Aorta (tissue), 5 donors: ENCODE results near the gene ACOX3. TPM values are rescaled to one million over a fixed set of nuclear protein-coding genes. Genes with fewer than 3 reads are reported as not detected.
"Not testable (repeated sequence)": the region's sequence is repeated elsewhere in the genome, so short reads cannot be mapped to it uniquely, and the experiment has no call there.

Experiments used
- ATAC-seq: fragments of 200-7000 bp; cut with Tn5 transposase; one replicate; pipeline ENCODE4 v1.9.1; 2022; ENCODE audit warnings: moderate library complexity; ENCODE audit not compliant: low FRiP score
- DNase-seq, 2 donors: peaks; one replicate each; pipeline ENCODE4 v3.0.0-alpha.2; 2020
- H3K27ac ChIP-seq, 2 donors: one replicate each; pipeline ENCODE4 v1.5.1; 2013; ENCODE audit warnings: low read length in 2 of 2, mild to moderate bottlenecking in 2 of 2, moderate library complexity in 2 of 2, control low read depth in 1 of 2, inconsistent platforms in 1 of 2, low read depth in 1 of 2
- H3K27me3 ChIP-seq, 2 donors: one replicate each; pipeline ENCODE4 v1.6.1; 2013; ENCODE audit warnings: control low read depth in 1 of 2, low read length in 1 of 2, mild to moderate bottlenecking in 1 of 2, moderate library complexity in 1 of 2; ENCODE audit not compliant: insufficient read depth in 2 of 2, control insufficient read depth in 1 of 2
- H3K36me3 ChIP-seq, 2 donors: one replicate each; pipeline ENCODE4 v1.6.1; 2013; ENCODE audit warnings: control low read depth in 1 of 2, low read length in 1 of 2, mild to moderate bottlenecking in 1 of 2; ENCODE audit not compliant: insufficient read depth in 2 of 2, control insufficient read depth in 1 of 2
- H3K4me1 ChIP-seq, 2 donors: one replicate each; pipeline ENCODE4 v1.6.1; 2013; ENCODE audit warnings: low read length in 2 of 2, control low read depth in 1 of 2, mild to moderate bottlenecking in 1 of 2, moderate library complexity in 1 of 2; ENCODE audit not compliant: insufficient read depth in 2 of 2, control insufficient read depth in 1 of 2
- H3K4me3 ChIP-seq, 2 donors: one replicate each; pipeline ENCODE4 v1.5.1; 2013; ENCODE audit warnings: low read length in 2 of 2, control low read depth in 1 of 2, mild to moderate bottlenecking in 1 of 2
- H3K9me3 ChIP-seq: one replicate; pipeline ENCODE4 v1.6.1; 2013; ENCODE audit warnings: mild to moderate bottlenecking, low read length; ENCODE audit not compliant: control insufficient read depth
- WGBS, 2 donors: extraction: QIAGEN DNeasy Blood & Tissue Kit; methylation state at CpG; one replicate each; pipeline ENCODE4 v1.1.7; 2013; 5-methylcytosine and 5-hydroxymethylcytosine counted together
- intact Hi-C, 2 donors: fragments of 100-400 bp; cut with DNase I; formaldehyde crosslinking; loops; one replicate each; pipeline versions ENCODE4 v1.14.2 to v1.15.0; 2022
- polyA plus RNA-seq, 2 donors: library from polyadenylated mRNA; stranded (reverse); fragments of 200-250 nt; gene quantifications; one replicate each; pipeline ENCODE4 v1.2.3, GENCODE V29; 2013
- total RNA-seq, 2 donors: library from RNA; stranded (reverse); fragmentation: NEBNext Ultra II Directional; extraction: Animal tissue kit (Norgen Biotek cat#: 25700); gene quantifications; one replicate each; pipeline ENCODE4 v1.2.1, GENCODE V29; 2021
- donor health status: healthy with polysubstance abuse.
- donor health status: Bipolar disorder and iron deficiency.
- donor health status: DM: no; HTN: no; CAD: no.
- donor health status: DM: no; HTN: no; CAD: no.
- donor health status: DM: yes; HTN: yes; CAD: no.

Gene ACOX3
- total and polyA plus RNA-seq, 4 donors = 26.3 to 43.7 (median 35.6) TPM

DNA sequence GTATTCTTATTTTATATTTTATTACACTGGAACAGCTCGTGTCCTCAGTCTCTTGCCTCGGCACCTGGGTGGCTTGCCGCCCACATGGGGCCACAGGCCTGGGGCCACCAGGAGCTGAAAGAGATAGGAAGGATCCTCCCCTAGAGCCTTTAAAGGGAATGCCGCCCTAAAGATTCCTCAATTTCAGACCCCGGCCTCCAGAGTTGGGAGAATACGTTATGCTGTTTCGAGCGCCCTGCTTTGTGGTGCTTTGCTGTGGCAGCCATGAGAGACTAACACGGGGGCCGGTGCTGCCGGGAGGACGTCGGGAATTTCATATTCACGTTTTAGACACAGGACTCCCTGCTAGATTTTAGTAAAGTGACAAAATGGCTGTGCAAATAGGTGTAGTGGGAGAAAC lies 33.2 kb downstream of the ACOX3 start:
- Histone ChIP-seq H3K9me3 (no peaks in the 10 kb centered on the region), H3K4me3 (no peak overlapping the region), H3K27me3 (no peaks in the 10 kb centered on the region), H3K36me3 (no peaks in the 10 kb centered on the region), H3K27ac (no peak overlapping the region), H3K4me1 (no peaks in the 10 kb centered on the region)
- DNase-seq (peak in 1 of 2 donors; percentile 72), ATAC-seq (no peak)
- intact Hi-C loops = no loop called here
- WGBS, 2 donors = 97% methylated on average over 14 of the region's 14 CpGs

DNA sequence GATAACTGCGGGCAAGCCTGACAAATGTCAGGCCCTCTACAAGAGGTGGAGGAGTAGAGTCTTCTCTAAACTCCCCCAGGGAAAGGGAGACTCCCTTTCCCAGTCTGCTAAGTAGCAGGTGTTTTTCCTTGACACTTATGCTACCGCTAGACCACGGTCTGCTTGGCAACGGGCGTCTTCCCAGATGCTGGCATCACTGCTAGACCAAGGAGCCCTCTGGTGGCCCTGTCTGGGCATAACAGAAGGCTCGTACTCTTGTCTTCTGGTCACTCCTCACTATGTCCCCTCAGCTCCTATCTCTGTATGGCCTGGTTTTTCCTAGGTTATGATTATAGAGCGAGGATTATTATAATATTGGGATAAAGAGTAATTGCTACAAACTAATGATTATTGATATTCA lies 33.6 kb downstream of the ACOX3 start:
- H3K27me3 ChIP-seq, ATAC-seq, H3K4me1 ChIP-seq, H3K4me3 ChIP-seq, H3K27ac ChIP-seq, intact Hi-C loops, H3K36me3 ChIP-seq, H3K9me3 ChIP-seq: not testable (repeated sequence)
- peak in 1 of 2 donors; percentile 82 for DNase-seq
- WGBS, 2 donors = 56 to 57% methylated on average over 7 of the region's 7 CpGs

DNA sequence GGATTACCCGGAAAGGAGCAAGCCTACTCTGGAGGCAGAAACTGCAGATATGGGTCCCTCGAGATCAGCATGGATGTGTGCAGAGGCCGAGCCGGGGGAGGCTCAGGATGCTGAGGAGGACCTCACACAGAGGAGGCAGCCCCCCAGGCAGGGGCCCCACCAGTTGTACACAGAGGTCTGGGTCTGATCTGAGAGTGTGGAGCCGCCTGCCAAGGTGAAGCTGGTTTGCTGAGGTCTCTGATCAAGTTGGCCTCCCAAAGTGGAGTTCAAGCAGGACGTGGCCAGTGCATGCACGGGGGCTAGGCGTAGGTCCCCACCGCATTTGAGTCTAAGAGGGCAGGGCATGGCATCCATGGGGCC lies 35.0 kb downstream of the ACOX3 start:
- ATAC-seq (no peak), DNase-seq (peak in 1 of 2 donors; percentile 72)
- WGBS, 2 donors = 86 to 93% methylated on average over 9 of the region's 9 CpGs
- H3K4me3 ChIP-seq = no peak overlapping the region
- H3K36me3 ChIP-seq = no peaks in the 10 kb centered on the region
- intact Hi-C loops = no loop called here
- H3K4me1 ChIP-seq = no peaks in the 10 kb centered on the region
- H3K9me3 ChIP-seq = no peaks in the 10 kb centered on the region
- H3K27me3 ChIP-seq = no peaks in the 10 kb centered on the region
- H3K27ac ChIP-seq = no peak overlapping the region

DNA sequence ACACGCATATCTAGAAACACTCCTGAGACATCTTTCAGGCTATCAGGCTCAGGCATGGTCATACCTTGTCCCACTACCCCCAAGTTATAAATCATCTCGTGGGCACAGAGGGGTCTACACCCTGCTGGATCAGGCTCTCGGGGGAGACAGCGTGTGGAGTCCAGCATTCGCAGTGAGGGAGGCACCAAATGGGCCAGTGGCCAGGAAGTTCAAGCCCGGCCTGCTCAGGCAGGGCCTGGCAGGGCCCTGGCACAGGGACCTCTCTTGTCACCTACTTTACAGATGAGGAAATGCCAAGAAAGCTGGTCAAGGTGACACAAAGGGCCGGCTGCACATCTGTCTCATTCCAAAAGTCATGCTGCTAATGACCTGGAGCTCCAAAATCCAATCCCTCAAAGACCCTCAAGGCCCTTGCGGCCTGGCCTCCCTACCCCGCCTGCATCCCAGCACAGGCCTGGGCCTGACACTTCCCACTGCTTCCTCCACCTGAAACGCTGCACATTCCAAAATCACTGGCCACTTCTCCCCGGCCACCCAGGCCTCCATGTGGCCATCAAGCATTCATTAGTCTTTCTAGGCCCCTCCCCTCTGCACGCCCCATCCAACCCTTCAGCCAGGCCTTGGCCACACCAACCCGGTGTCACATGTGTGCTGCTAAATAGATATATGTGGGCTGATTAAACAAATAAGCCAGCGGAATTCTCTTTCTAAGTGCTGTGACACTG lies 35.6 kb downstream of the ACOX3 start:
- Histone ChIP-seq H3K27me3 (no peaks in the 10 kb centered on the region), H3K9me3 (no peaks in the 10 kb centered on the region), H3K36me3 (no peaks in the 10 kb centered on the region), H3K4me3 (no peak overlapping the region), H3K4me1 (no peaks in the 10 kb centered on the region), H3K27ac (no peak overlapping the region)
- 69 to 70% methylated on average over 14 of the region's 14 CpGs for WGBS, 2 donors
- intact Hi-C loops = loop anchor here in 1 of 2 donors (5.0 kb wide), 1 partner anchor 228 kb away; no protein-coding TSS in a partner anchor
- DNase-seq (peak in 1 of 2 donors; percentile 44), ATAC-seq (no peak)

DNA sequence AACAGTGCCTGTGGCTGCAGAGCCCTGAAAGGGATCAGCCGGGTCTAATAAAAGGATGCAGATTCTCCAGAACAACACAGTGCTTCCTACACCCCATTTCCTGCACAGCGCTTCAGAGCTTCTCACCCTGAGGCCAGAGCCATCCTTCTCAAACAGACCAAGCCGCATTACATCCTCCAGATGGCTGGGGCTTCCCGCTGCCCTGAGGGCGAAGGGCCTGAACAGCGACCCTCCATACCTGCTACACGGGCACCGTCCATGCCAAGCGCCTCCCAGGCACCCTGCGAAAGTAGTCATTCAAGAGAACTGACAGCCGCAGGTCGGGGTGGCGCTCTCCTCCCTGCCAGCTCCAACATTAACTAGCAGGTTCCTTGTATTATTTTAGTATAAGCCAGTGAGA lies 36.5 kb downstream of the ACOX3 start:
- no peaks in the 10 kb centered on the region for H3K27me3 ChIP-seq
- no peak overlapping the region for H3K4me3 ChIP-seq
- intact Hi-C loops = loop anchor here (1.0 to 5.0 kb wide), 4 partner anchors 129 to 227 kb away; no protein-coding TSS in a partner anchor
- ATAC-seq (no peak), DNase-seq (peak in 1 of 2 donors; percentile 66)
- no peaks in the 10 kb centered on the region for H3K4me1 ChIP-seq
- 92 to 94% methylated on average over 13 of the region's 13 CpGs for WGBS, 2 donors
- H3K27ac ChIP-seq = no peak overlapping the region
- peaks cover 0 to 2% of the 10 kb centered on the region in 2 donors for H3K36me3 ChIP-seq
- H3K9me3 ChIP-seq = no peaks in the 10 kb centered on the region

DNA sequence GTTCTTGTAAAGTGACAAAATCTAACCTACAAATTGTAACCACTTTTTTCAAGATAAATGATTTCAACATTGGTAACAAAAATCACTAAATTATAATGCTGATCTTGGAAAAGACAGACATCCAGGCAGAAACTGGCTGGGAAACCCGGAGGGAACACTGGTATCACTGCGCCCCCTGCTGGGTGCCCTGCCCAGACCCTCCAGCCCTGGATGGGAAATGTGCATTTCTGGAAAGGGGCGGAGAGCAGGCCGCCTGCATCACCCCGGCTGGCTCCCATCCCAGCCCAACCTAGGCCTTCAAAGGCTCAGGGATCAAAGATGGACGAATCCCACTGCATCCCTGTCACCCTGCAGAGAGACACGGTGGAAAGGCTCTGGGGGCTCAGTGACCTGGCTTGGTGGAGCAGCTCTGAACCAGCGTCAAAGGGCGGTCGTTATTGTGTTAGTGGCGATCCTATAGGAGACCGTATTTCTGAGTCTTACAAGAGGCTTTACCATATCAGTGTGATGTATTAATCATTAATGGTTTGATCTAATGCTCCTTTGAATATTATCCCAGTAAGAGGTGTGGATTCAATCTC lies 37.3 kb downstream of the ACOX3 start:
- H3K27ac ChIP-seq = no peak overlapping the region
- no peaks in the 10 kb centered on the region for H3K9me3 ChIP-seq
- intact Hi-C loops = loop anchor here (1.0 to 5.0 kb wide), 4 partner anchors 128 to 226 kb away; no protein-coding TSS in a partner anchor
- H3K4me1 ChIP-seq = no peaks in the 10 kb centered on the region
- H3K27me3 ChIP-seq = no peaks in the 10 kb centered on the region
- WGBS, 2 donors = 51 to 52% methylated on average over 12 of the region's 12 CpGs
- no peak overlapping the region for H3K4me3 ChIP-seq
- H3K36me3 ChIP-seq = peaks cover 0 to 2% of the 10 kb centered on the region in 2 donors
- DNase-seq = peak; percentile 91 to 96
- peak; percentile 90 for ATAC-seq

GRCh38 chr4:8402640-8403039 lies 37.9 kb downstream of the ACOX3 start:
- 27 to 32% methylated on average over 14 of the region's 14 CpGs for WGBS, 2 donors
- Histone ChIP-seq H3K36me3 (peaks cover 0 to 2% of the 10 kb centered on the region in 2 donors), H3K4me3 (no peak overlapping the region), H3K9me3 (no peaks in the 10 kb centered on the region), H3K4me1 (no peaks in the 10 kb centered on the region), H3K27me3 (no peaks in the 10 kb centered on the region), H3K27ac (peak overlapping the region; percentile 80 to 95)
- ATAC-seq = no peak
- peak; percentile 72 to 81 for DNase-seq
- intact Hi-C loops = loop anchor here (1.0 to 5.0 kb wide), 4 partner anchors 128 to 225 kb away; no protein-coding TSS in a partner anchor

- peaks cover 0 to 2% of the 10 kb centered on the region in 2 donors for H3K36me3 ChIP-seq
- 4 to 12% methylated on average over 11 of the region's 11 CpGs for WGBS, 2 donors
- DNase-seq = peak; percentile 81 to 90
These were observed 38.3 kb downstream of the ACOX3 start for GRCh38 chr4:8402181-8402597.

More at GRCh38 chr4:8402181-8402597, 38.3 kb downstream of the ACOX3 start:
- intact Hi-C loops = loop anchor here in 1 of 2 donors (2.0 to 5.0 kb wide), 3 partner anchors 127 to 225 kb away; no protein-coding TSS in a partner anchor
- no peaks in the 10 kb centered on the region for H3K27me3 ChIP-seq
- no peak overlapping the region for H3K4me3 ChIP-seq
- H3K27ac ChIP-seq = peak overlapping the region; percentile 8 to 29
- no peaks in the 10 kb centered on the region for H3K4me1 ChIP-seq
- no peaks in the 10 kb centered on the region for H3K9me3 ChIP-seq
- ATAC-seq = peak; percentile 80
